DND-41 (cell line): ENCODE measurements around the gene DLAT.

Experiments
- ATAC-seq: fragments of 200-7000 bp; cut with Tn5 transposase; 3 replicates; pipeline ENCODE4 v1.9.1; 2021; ENCODE audit warnings: low read depth; ENCODE audit not compliant: insufficient read depth
- DNase-seq: peaks from one replicate; pipeline ENCODE4 v3.0.0-alpha.2; 2020
- H2AFZ ChIP-seq: 2 replicates; pipeline ENCODE4 v1.6.0; 2012; ENCODE audit warnings: low read depth, low read length
- H3K27ac ChIP-seq: 2 replicates; pipeline ENCODE4 v1.5.1; 2012; ENCODE audit warnings: low read length, inconsistent platforms
- H3K27me3 ChIP-seq: fragments of 200-600 bp; sonication (generic); 2 replicates; pipeline ENCODE4 v1.6.0; 2012; ENCODE audit warnings: low read length, mild to moderate bottlenecking, inconsistent platforms; ENCODE audit not compliant: insufficient read depth, poor library complexity
- H3K36me3 ChIP-seq: 2 replicates; pipeline ENCODE4 v1.5.1; 2012; ENCODE audit warnings: low read length, inconsistent platforms; ENCODE audit not compliant: insufficient read depth
- H3K4me1 ChIP-seq: 2 replicates; pipeline ENCODE4 v1.5.1; 2012; ENCODE audit warnings: mild to moderate bottlenecking, low read length; ENCODE audit not compliant: insufficient read depth
- H3K4me2 ChIP-seq: 2 replicates; pipeline ENCODE4 v1.6.0; 2012; ENCODE audit warnings: mild to moderate bottlenecking, moderate library complexity, low read length, inconsistent platforms; ENCODE audit not compliant: insufficient read depth
- H3K4me3 ChIP-seq, 2 experiments: fragments of 200-600 bp in 1 of 2; shearing (Covaris generic) in 1 of 2; 2 replicates each; pipeline ENCODE4 v1.5.1; 2012 to 2016; ENCODE audit warnings: inconsistent platforms in 2 of 2, low read length in 2 of 2, mild to moderate bottlenecking in 2 of 2, low read depth in 1 of 2, moderate library complexity in 1 of 2
- H3K79me2 ChIP-seq: 2 replicates; pipeline ENCODE4 v1.6.0; 2012; ENCODE audit warnings: low read length, inconsistent platforms; ENCODE audit not compliant: insufficient read depth
- H3K9ac ChIP-seq: 2 replicates; pipeline ENCODE4 v1.6.0; 2012; ENCODE audit warnings: low read depth, mild to moderate bottlenecking, inconsistent platforms, low read length, moderate library complexity
- H3K9me3 ChIP-seq: 2 replicates; pipeline ENCODE4 v1.5.1; 2012; ENCODE audit warnings: low read length, moderate library complexity, mild to moderate bottlenecking, inconsistent platforms; ENCODE audit not compliant: insufficient read depth, severe bottlenecking
- H4K20me1 ChIP-seq: 2 replicates; pipeline ENCODE4 v1.6.0; 2012; ENCODE audit warnings: low read length; ENCODE audit not compliant: insufficient read depth
- CTCF ChIP-seq: IDR thresholded peaks from 2 replicates; pipeline ENCODE4 v1.5.1; 2012; ENCODE audit warnings: borderline replicate concordance, low read length, moderate library complexity, mild to moderate bottlenecking; ENCODE audit not compliant: poor library complexity, severe bottlenecking; ENCODE audit errors: extremely low read depth
- EZH2 ChIP-seq: IDR thresholded peaks from 3 replicates; pipeline ENCODE4 v1.6.1; 2012; ENCODE audit warnings: borderline replicate concordance, low read depth, mild to moderate bottlenecking, moderate library complexity, low read length, inconsistent platforms; ENCODE audit not compliant: severe bottlenecking

The DLAT gene

GRCh38 chr11:112000703-112001102 lies 24.5 kb upstream of the DLAT start:
- H2AFZ ChIP-seq, result no peak overlapping the region

GRCh38 chr11:112002491-112003216 lies 22.6 kb upstream of the DLAT start:
- TF ChIP-seq EZH2 (no peak), CTCF (no peak)
- H3K27ac ChIP-seq, result no peak overlapping the region
- H4K20me1 ChIP-seq, result no peaks in the 10 kb centered on the region
- H3K9me3 ChIP-seq, result no peaks in the 10 kb centered on the region
- H2AFZ ChIP-seq, result no peak overlapping the region
- no peak overlapping the region for H3K4me3 ChIP-seq
- ATAC-seq, result no peak
- H3K4me1 ChIP-seq, result no peaks in the 10 kb centered on the region
- H3K9ac ChIP-seq, result no peak overlapping the region
- no peak overlapping the region for H3K4me2 ChIP-seq
- H3K27me3 ChIP-seq, result no peaks in the 10 kb centered on the region
- H3K36me3 ChIP-seq, result no peaks in the 10 kb centered on the region
- no peak for DNase-seq
- no peaks in the 10 kb centered on the region for H3K79me2 ChIP-seq

More at GRCh38 chr11:112000703-112001102, 24.5 kb upstream of the DLAT start:
- H3K9me3 ChIP-seq, result no peaks in the 10 kb centered on the region
- ATAC-seq, result no peak
- DNase-seq, result no peak
- no peak overlapping the region for H3K27ac ChIP-seq
- no peak overlapping the region for H3K9ac ChIP-seq
- H3K4me1 ChIP-seq, result no peaks in the 10 kb centered on the region
- no peaks in the 10 kb centered on the region for H3K36me3 ChIP-seq
- no peaks in the 10 kb centered on the region for H4K20me1 ChIP-seq
- H3K4me2 ChIP-seq, result no peak overlapping the region
- TF ChIP-seq EZH2 (no peak), CTCF (no peak)
- no peaks in the 10 kb centered on the region for H3K79me2 ChIP-seq
- H3K27me3 ChIP-seq, result no peaks in the 10 kb centered on the region
- H3K4me3 ChIP-seq, result no peak overlapping the region

- DNase-seq, result peak; percentile 41
- ATAC-seq, result peak; percentile 92
- peak; percentile 67 for TF ChIP-seq CTCF
- TF ChIP-seq EZH2, result no peak
- H3K36me3 ChIP-seq, result no peaks in the 10 kb centered on the region
- H3K9me3 ChIP-seq, result no peaks in the 10 kb centered on the region
- no peaks in the 10 kb centered on the region for H3K79me2 ChIP-seq
- H3K4me2 ChIP-seq, result no peak overlapping the region
- no peak overlapping the region for H3K27ac ChIP-seq
- no peak overlapping the region for H2AFZ ChIP-seq
- no peaks in the 10 kb centered on the region for H3K27me3 ChIP-seq
- no peaks in the 10 kb centered on the region for H4K20me1 ChIP-seq
- no peak overlapping the region for H3K4me3 ChIP-seq
- H3K4me1 ChIP-seq, result no peaks in the 10 kb centered on the region
- no peak overlapping the region for H3K9ac ChIP-seq
Measured at GRCh38 chr11:112004389-112004788, 20.8 kb upstream of the DLAT start.
